GM18499 (cell line): ENCODE results near the gene ITPKB.

Experiments used
- ATAC-seq: cut with Tn5 transposase; IDR thresholded peaks from one replicate; pipeline ENCODE4 v1.9.1; 2021; ENCODE audit warnings: moderate number of reproducible peaks; ENCODE audit not compliant: insufficient read depth, unreplicated experiment

The ITPKB gene

DNA sequence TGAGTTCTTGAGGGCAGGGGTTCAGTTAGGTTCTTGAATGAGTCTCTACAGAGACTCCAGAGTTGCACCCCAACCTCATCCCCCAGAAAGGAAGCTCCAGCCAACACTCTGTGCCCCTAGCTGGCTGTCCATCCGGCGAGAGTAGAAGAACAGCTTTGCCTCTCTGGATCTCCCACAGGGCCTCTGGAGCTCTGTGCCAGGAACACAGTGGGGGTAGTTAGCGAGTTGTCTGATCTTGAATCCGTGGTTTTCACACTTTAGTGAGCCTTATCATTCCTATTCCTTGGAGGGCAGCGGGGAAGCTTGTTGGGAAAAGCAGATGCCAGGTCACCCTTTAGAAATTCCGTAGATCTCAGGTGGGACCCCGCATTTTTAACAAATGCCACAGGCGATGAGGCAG, 145.5 kb downstream of the ITPKB start:
- ATAC-seq = no peak

DNA sequence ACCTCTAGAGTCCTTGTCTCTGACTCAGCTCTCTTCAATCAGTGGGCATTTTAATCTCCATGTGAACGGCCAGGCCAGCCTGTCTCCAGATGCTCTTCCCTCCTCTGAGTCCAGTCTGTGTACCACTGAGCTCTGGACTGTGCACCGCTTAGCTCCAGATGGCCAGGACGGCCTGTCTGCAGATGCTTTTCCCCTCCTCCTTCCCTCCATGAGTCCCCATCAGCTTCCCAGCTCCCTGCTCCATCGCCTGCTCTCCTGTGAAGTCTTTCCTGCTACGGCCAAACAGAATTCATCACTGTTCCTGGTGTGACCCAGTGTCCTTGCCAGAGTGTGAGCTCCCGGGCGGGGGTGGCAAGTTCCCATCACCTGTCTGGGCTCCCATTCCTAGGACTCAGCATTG, 148.5 kb downstream of the ITPKB start:
- ATAC-seq = no peak

DNA sequence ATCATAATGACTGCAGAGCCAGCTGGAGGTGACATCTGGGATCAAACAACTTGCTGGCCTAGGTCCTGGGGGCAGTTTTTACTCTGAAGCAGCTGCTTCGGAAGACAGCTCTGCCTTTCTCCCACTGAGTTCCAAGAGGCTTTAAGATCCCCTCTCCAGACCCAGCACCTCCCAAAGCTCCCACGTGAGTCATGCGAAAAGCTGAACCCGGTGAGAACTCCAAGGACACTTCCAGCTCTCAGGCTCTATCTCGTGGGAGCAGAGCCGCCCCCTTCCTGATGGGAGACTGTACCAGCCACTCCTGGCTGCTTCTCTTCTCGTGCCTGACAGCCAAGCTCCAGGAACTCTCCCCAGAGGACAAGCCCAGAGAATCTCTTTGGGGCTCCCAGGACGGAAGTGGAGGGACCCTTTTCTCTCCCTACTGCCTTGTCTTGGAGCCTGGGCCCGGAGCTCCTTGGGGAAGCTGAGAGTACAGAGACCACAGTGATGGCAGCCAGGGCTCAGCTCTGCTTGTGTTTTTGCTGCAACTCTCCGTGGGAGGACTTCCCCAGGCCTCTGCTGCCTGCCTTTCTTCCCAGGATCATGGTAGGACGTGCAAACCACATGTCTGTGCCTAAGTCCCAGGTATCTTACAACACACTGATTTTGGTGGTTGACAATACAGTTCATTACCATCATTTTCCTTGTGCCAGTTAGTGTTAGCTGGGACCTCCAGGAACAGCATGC, 149.9 kb downstream of the ITPKB start:
- ATAC-seq = no peak

DNA sequence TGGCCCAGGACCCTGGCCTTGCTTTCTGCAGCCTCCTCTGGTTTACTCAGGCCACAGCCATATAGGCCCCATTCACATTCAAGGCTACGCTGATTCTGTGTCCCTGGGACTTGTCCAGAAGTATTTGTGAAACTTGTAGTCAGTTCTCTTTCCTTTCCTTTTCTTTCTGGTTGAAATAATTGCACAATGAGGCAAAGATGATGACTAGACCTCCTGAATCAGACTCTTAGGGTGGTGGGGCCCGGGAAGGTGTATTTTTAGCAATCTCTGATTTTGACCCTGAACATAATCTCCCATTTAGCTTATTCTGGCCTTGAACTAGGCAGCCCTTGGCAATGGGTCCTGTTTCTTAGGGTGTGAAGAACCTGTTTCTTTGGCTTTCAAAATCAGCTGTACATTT, 150.6 kb downstream of the ITPKB start:
- no peak for ATAC-seq

DNA sequence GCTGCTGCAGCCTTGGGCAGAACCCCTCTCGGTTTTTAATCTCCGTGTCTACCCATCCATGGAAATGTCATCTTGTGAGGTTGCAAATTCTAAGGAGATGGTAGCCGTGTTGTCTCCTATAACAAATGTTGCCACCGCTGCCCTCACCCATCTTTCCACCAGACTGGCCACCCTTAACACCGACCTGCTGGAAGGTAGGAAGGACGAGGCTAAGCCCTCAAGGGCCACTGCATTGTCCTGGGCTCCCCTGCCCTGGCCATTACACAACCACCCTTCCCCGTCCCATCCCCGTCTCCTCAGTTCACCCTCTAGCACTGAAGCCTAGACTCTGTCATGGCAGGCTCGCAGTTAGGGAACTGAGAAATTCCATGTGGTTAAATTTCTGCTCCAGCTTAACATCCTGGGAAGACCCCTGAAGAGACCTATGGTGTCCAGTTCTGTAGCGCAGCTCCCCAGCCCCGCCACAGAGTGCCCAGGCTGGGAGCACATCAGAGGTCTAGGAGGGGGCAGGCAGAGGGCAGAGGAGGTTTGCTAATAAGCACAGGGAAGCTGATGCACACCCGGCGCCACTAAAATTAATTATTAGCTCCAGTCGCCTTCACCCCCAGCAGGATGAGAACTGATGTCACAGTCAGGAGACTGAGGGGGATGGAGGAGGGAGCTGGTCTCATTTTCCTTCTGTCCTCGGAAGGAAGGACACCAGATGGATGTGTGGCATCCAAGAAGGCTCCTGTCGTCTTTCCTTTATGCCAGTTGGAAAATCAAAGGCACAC, 152.2 kb downstream of the ITPKB start:
- ATAC-seq = no peak

DNA sequence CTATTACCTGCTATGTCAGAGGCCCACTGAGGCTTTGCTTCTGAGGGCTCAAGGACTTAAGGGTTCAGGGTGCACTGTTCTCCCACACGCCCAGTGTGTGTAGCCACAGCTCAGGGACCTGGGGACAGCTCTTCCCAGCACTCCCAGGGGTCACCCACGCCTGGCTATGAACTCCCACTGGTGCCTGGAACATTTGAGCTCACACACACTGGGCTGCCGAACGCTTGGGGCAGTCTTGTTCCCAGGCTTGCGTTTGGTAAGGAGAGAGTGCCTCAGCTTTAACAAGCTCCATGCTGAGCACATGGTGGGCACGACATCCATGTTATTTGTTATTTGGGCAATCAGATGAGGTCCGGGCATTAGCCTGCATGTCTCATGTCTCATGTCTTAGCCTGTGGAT, 153.0 kb downstream of the ITPKB start:
- no peak for ATAC-seq

DNA sequence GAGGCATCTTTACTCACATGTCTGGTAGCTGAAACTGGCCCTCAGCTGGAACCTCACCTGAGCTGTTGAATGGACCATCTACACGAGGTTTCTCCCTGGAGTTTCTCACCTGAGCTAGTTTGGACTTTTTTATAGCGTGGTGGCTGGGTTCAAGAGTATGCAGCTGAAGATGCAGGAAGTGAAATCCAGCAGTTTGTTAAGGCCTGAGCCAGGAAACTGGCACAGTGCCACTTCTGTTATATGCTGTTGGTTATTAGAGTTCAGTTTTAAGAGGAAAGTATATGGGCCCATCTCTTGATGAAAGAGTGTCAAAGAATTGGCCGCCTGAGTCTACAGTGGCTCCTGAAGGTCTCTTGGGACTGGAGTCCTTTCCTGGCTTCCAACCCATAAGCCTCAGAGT, 154.9 kb downstream of the ITPKB start:
- no peak for ATAC-seq

DNA sequence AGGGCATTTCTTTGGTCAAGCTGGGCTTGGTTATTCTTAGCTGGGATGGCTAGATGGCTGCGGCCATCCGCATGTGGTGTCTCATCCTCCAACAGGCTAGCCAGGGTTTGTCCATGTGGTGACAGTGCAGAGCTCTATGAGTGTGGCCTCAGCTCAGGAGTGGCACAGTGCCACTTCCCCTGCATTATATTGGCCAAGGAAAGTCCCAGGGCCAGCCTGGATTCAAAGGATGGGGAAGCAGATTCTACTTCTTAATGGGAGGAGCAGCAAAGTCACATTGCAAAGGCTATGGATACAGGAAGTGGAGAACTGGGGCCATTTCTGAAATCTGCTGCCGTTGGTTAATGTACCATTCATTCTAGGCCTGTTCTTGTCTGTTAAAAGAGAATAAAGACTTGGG, 156.1 kb downstream of the ITPKB start:
- ATAC-seq = no peak
